LNCaP clone FGC (cell line): ENCODE results near the gene TANC1.

ENCODE experiments used
- DNase-seq: peaks from one replicate; pipeline ENCODE4 v3.0.0-alpha.2; 2011; ENCODE audit warnings: low read depth
- H3K4me3 ChIP-seq: 2 replicates; pipeline ENCODE4 v1.5.1; 2011; ENCODE audit warnings: mild to moderate bottlenecking, low read depth, low read length, control low read depth
- CTCF ChIP-seq: IDR thresholded peaks from 2 replicates; pipeline ENCODE4 v1.5.1; 2012; ENCODE audit warnings: mild to moderate bottlenecking; ENCODE audit not compliant: control insufficient read depth, insufficient read depth; ENCODE audit errors: extremely low read depth

Gene TANC1

GRCh38 chr2:159065313-159065712 lies 96.9 kb downstream of the TANC1 start:
- H3K4me3 ChIP-seq, result no peak overlapping the region
- DNase-seq, result no peak
- TF ChIP-seq CTCF, result no peak

- DNase-seq, result no peak
- H3K4me3 ChIP-seq, result no peak overlapping the region
- no peak for TF ChIP-seq CTCF
Observed at GRCh38 chr2:159065891-159066290, 97.5 kb downstream of the TANC1 start.

DNA sequence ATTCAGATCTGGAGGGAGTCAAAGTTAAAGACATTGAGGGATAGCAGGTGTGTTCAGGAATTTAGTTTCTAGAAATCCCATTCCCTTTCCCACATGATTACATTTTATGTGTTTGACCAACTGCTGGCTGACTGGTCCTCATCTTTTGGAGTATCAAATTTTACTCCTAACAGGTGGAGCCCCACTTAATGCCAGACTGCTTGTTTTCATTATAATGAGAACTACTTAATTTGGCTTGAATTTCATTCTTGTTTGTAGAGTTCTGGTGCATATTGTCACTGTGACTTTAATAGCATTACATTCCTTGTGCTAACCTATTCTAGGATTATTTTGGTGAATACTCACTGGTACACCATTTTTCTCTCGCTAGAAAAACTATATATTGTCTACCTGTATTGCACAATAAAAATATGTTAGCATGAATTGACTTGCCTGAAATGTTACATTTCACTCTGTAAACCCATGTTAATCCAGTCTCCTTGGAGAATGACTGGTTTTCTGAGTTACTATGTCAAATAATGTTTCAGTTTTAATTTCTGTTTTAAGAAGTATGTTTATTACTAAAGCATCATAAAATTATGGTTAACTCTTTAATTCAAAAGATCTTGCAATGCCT lies 98.2 kb downstream of the TANC1 start:
- DNase-seq, result no peak
- no peak for TF ChIP-seq CTCF
- H3K4me3 ChIP-seq, result no peak overlapping the region

DNA sequence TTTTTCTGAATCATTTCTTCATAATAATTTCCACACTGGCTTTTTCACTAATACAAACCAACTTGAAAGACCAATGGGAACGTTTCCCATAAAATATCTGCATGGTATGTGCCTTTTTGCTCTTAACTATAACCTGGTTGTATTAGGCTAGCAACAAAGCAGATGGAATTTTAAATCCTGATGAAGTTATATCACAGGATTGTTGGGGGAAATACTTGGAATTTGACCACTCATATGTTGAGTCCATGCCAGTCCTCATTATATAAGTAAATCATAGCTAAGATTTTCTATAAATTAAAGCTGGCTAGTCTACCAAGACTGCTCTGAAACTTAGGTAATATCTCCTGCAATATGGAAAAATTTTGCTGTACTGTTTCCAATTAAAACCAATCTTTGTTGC lies 99.5 kb downstream of the TANC1 start:
- no peak overlapping the region for H3K4me3 ChIP-seq
- no peak for TF ChIP-seq CTCF
- DNase-seq, result no peak

DNA sequence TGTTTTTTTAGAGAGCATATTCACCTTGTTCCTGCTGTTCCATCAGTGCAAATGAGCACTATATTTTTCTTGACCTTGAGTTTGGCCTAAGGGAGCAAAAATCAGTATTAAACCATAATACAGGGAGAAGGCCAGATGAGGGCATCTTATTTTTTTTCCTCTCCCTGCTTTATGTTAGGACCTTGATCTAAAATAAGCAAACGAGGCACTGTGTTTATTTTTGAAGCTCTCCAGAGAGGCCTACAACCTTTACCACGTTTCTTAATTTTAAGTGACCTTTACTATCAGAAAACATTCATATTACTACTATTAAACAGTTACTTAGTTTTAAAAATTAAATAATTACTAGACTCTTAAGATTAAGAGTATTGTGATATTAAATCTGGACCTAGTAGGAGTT lies 100.8 kb downstream of the TANC1 start:
- H3K4me3 ChIP-seq, result no peak overlapping the region
- DNase-seq, result no peak
- TF ChIP-seq CTCF, result no peak

GRCh38 chr2:159070235-159070634 lies 101.8 kb downstream of the TANC1 start:
- no peak overlapping the region for H3K4me3 ChIP-seq
- TF ChIP-seq CTCF, result no peak
- no peak for DNase-seq

DNA sequence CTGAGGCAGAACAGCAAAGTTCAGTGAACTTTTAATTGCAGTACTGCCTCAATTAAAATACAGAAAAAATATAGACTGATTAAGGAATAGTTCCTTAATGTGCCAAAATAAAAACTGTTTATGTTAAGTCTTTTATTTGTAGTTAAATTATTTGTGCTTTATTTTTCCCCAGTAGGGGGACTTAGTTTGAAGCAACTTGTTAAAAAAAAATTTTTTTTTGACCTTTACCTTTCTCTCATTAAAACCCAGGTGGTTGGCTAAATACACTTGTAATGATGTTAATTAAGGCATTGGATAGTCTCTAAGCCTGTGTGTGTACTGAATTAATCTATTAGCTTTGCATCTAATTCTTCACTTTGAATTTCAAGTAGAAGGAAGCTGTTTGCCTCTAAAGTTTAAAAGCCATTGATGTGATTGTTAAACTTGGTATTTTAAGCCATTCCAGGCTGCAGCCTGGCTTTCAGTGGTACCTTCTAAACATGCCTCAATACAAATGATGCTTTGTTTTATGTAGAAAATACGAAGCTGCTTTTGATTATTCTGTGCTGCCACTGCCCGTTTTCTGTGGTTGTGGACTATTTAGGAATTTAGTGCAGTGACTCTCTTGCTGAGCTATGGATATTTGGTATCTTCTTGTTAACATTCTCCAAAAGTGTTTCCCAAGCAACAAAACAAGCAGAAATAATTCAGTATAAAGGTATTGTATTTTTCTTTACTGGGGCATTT lies 102.9 kb downstream of the TANC1 start:
- no peak for DNase-seq
- no peak overlapping the region for H3K4me3 ChIP-seq
- TF ChIP-seq CTCF, result no peak
